ENCODE measurements around the gene RHOT1.

DNA sequence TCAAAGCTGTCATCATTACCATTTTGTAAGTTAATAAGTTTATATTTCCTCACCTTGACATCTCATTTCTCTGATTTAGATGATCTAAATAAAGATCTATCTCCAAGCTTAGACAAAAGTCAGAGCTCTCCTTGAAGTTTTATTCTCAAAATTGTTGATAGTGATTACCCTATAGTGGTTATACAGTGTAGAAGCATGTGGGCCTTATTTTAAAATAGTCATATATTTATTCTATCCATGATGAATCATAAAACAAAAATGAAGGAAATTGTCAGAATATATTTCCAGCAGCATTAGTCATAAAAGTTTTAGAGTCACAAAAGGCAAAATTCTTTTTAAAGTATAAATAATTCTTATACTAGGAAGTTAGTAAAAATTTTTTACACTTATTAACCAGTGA lies 49.0 kb downstream of the RHOT1 start:
- TF ChIP-seq TAF1 (IDR thresholded peaks at IDR 0.05; ENCODE audit: low read depth) (no peak), RAD21 (IDR thresholded peaks at IDR 0.05; ENCODE audit: low read depth) (no peak), FOXM1 (IDR thresholded peaks at IDR 0.05; ENCODE audit: borderline replicate concordance, low read depth) (no peak), CEBPB (IDR thresholded peaks at IDR 0.05) (no peak)
- TF ChIP-seq, protein P1, sequence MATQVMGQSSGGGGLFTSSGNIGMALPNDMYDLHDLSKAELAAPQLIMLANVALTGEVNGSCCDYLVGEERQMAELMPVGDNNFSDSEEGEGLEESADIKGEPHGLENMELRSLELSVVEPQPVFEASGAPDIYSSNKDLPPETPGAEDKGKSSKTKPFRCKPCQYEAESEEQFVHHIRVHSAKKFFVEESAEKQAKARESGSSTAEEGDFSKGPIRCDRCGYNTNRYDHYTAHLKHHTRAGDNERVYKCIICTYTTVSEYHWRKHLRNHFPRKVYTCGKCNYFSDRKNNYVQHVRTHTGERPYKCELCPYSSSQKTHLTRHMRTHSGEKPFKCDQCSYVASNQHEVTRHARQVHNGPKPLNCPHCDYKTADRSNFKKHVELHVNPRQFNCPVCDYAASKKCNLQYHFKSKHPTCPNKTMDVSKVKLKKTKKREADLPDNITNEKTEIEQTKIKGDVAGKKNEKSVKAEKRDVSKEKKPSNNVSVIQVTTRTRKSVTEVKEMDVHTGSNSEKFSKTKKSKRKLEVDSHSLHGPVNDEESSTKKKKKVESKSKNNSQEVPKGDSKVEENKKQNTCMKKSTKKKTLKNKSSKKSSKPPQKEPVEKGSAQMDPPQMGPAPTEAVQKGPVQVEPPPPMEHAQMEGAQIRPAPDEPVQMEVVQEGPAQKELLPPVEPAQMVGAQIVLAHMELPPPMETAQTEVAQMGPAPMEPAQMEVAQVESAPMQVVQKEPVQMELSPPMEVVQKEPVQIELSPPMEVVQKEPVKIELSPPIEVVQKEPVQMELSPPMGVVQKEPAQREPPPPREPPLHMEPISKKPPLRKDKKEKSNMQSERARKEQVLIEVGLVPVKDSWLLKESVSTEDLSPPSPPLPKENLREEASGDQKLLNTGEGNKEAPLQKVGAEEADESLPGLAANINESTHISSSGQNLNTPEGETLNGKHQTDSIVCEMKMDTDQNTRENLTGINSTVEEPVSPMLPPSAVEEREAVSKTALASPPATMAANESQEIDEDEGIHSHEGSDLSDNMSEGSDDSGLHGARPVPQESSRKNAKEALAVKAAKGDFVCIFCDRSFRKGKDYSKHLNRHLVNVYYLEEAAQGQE (IDR thresholded peaks at IDR 0.05; ENCODE audit: low read depth), result no peak
- TF ChIP-seq, protein P2, sequence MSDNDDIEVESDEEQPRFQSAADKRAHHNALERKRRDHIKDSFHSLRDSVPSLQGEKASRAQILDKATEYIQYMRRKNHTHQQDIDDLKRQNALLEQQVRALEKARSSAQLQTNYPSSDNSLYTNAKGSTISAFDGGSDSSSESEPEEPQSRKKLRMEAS (IDR thresholded peaks at IDR 0.05), result no peak

All from Ishikawa (cell line).